Skeletal muscle tissue (tissue), 4 donors: Measurements from ENCODE around the gene FAM216A. TPM values are rescaled to one million over a fixed set of nuclear protein-coding genes. Genes with fewer than 3 reads are reported as not detected.
A peak's percentile ranks its signal among the peaks of the same experiment; 100 is the strongest.
"Not testable (repeated sequence)": the region's sequence is repeated elsewhere in the genome, so short reads cannot be mapped to it uniquely, and the experiment has no call there.

Experiments
- H3K27ac ChIP-seq: one replicate; pipeline ENCODE4 v1.7.0; 2013; ENCODE audit warnings: mild to moderate bottlenecking, low read depth, low read length, inconsistent platforms
- H3K27me3 ChIP-seq, 3 donors: one replicate each; pipeline ENCODE4 v1.7.0; 2013; ENCODE audit warnings: low read length in 3 of 3; ENCODE audit not compliant: control insufficient read depth in 3 of 3, insufficient read depth in 3 of 3
- H3K36me3 ChIP-seq, 3 donors: one replicate each; pipeline ENCODE4 v1.7.0; 2013; ENCODE audit warnings: low read length in 3 of 3; ENCODE audit not compliant: control insufficient read depth in 3 of 3, insufficient read depth in 3 of 3
- H3K4me1 ChIP-seq, 3 donors: one replicate each; pipeline ENCODE4 v1.7.0; 2013; ENCODE audit warnings: low read length in 3 of 3, mild to moderate bottlenecking in 3 of 3; ENCODE audit not compliant: control insufficient read depth in 3 of 3, insufficient read depth in 3 of 3
- H3K4me3 ChIP-seq, 3 donors: one replicate each; pipeline ENCODE4 v1.7.0; 2013; ENCODE audit warnings: low read length in 3 of 3
- H3K9ac ChIP-seq, 3 donors: one replicate each; pipeline ENCODE4 v1.7.0; 2013; ENCODE audit warnings: low read length in 3 of 3, mild to moderate bottlenecking in 3 of 3, moderate library complexity in 2 of 3, low read depth in 1 of 3
- H3K9me3 ChIP-seq, 3 donors: one replicate each; pipeline ENCODE4 v1.7.0; 2013; ENCODE audit warnings: low read length in 3 of 3; ENCODE audit not compliant: control insufficient read depth in 3 of 3
- total RNA-seq: library from RNA; depleted of rRNA; stranded (reverse); fragments of >200 nt; gene quantifications from one replicate; pipeline ENCODE4 v1.2.3, GENCODE V29; 2014
- donor health status: Osteomylitis.

Gene FAM216A
- total RNA-seq, 1 donor from 2014 or later, result 11.0 TPM

GRCh38 chr12:110518014-110518413 lies 49.4 kb downstream of the FAM216A start:
- H3K9ac ChIP-seq, H3K9me3 ChIP-seq, H3K27ac ChIP-seq, H3K4me3 ChIP-seq, H3K36me3 ChIP-seq, H3K27me3 ChIP-seq, H3K4me1 ChIP-seq: not testable (repeated sequence)

GRCh38 chr12:110520876-110521712 lies 52.4 kb downstream of the FAM216A start:
- H3K9me3 ChIP-seq, H3K4me1 ChIP-seq, H3K36me3 ChIP-seq, H3K27ac ChIP-seq, H3K27me3 ChIP-seq, H3K4me3 ChIP-seq, H3K9ac ChIP-seq: not testable (repeated sequence)

- H3K36me3 ChIP-seq, result peaks cover 5 to 12% (median 11%) of the 10 kb centered on the region in 3 donors
- H3K4me1 ChIP-seq, result peaks cover 9 to 20% (median 10%) of the 10 kb centered on the region in 3 donors
- H3K4me3 ChIP-seq, result no peak overlapping the region
- no peaks in the 10 kb centered on the region for H3K27me3 ChIP-seq
- no peak overlapping the region for H3K27ac ChIP-seq
- no peaks in the 10 kb centered on the region for H3K9me3 ChIP-seq
- H3K9ac ChIP-seq, result no peak overlapping the region
These were observed 59.7 kb downstream of the FAM216A start for GRCh38 chr12:110528277-110528839.

GRCh38 chr12:110530511-110530910 lies 61.9 kb downstream of the FAM216A start:
- Histone ChIP-seq H3K4me1 (peaks cover 9 to 25% (median 17%) of the 10 kb centered on the region in 3 donors), H3K27me3 (no peaks in the 10 kb centered on the region), H3K9me3 (no peaks in the 10 kb centered on the region), H3K4me3 (no peak overlapping the region), H3K36me3 (peaks cover 5 to 14% (median 12%) of the 10 kb centered on the region in 3 donors), H3K9ac (no peak overlapping the region), H3K27ac (no peak overlapping the region)

GRCh38 chr12:110531741-110532333 lies 63.2 kb downstream of the FAM216A start:
- peaks cover 21 to 35% (median 29%) of the 10 kb centered on the region in 3 donors for H3K4me1 ChIP-seq
- H3K27ac ChIP-seq, result no peak overlapping the region
- H3K36me3 ChIP-seq, result peaks cover 10 to 24% (median 23%) of the 10 kb centered on the region in 3 donors
- H3K27me3 ChIP-seq, result no peaks in the 10 kb centered on the region
- H3K4me3 ChIP-seq, result no peak overlapping the region
- no peaks in the 10 kb centered on the region for H3K9me3 ChIP-seq
- no peak overlapping the region for H3K9ac ChIP-seq

- peaks cover 11 to 25% (median 25%) of the 10 kb centered on the region in 3 donors for H3K36me3 ChIP-seq
- no peak overlapping the region for H3K27ac ChIP-seq
These were observed 64.0 kb downstream of the FAM216A start for GRCh38 chr12:110532644-110533043.

GRCh38 chr12:110533607-110534006 lies 65.0 kb downstream of the FAM216A start:
- H3K27me3 ChIP-seq, result no peaks in the 10 kb centered on the region
- H3K4me3 ChIP-seq, result no peak overlapping the region
- peaks cover 11 to 31% (median 29%) of the 10 kb centered on the region in 3 donors for H3K36me3 ChIP-seq
- H3K27ac ChIP-seq, result no peak overlapping the region
- no peak overlapping the region for H3K9ac ChIP-seq
- no peaks in the 10 kb centered on the region for H3K9me3 ChIP-seq
- H3K4me1 ChIP-seq, result peaks cover 34 to 49% (median 38%) of the 10 kb centered on the region in 3 donors

More at GRCh38 chr12:110532644-110533043, 64.0 kb downstream of the FAM216A start:
- H3K27me3 ChIP-seq, result no peaks in the 10 kb centered on the region
- H3K4me3 ChIP-seq, result no peak overlapping the region
- H3K9ac ChIP-seq, result no peak overlapping the region
- no peaks in the 10 kb centered on the region for H3K9me3 ChIP-seq
- peaks cover 25 to 40% (median 29%) of the 10 kb centered on the region in 3 donors for H3K4me1 ChIP-seq

- H3K27ac ChIP-seq, result no peak overlapping the region
- H3K9ac ChIP-seq, result no peak overlapping the region
- no peaks in the 10 kb centered on the region for H3K9me3 ChIP-seq
- peaks cover 46 to 58% (median 49%) of the 10 kb centered on the region in 3 donors for H3K4me1 ChIP-seq
- H3K27me3 ChIP-seq, result no peaks in the 10 kb centered on the region
- no peak overlapping the region for H3K4me3 ChIP-seq
- H3K36me3 ChIP-seq, result peaks cover 10 to 35% (median 29%) of the 10 kb centered on the region in 3 donors
These were observed 66.2 kb downstream of the FAM216A start for GRCh38 chr12:110534811-110535210.

GRCh38 chr12:110536834-110537604 lies 68.4 kb downstream of the FAM216A start:
- H3K9ac ChIP-seq, result peak overlapping the region; percentile 26 to 63 (median 58)
- no peak overlapping the region for H3K4me3 ChIP-seq
- peak overlapping the region; percentile 87 for H3K27ac ChIP-seq
- peaks cover 46 to 55% (median 49%) of the 10 kb centered on the region in 3 donors for H3K4me1 ChIP-seq
- H3K9me3 ChIP-seq, result no peaks in the 10 kb centered on the region
- peaks cover 8 to 30% (median 23%) of the 10 kb centered on the region in 3 donors for H3K36me3 ChIP-seq
- H3K27me3 ChIP-seq, result no peaks in the 10 kb centered on the region
